IPS DF 4.7 (cell line): Measurements from ENCODE around the gene ZNF74.
"Not testable (repeated sequence)": the region's sequence is repeated elsewhere in the genome, so short reads cannot be mapped to it uniquely, and the experiment has no call there.

Experiments used
- DNase-seq: peaks from one replicate; pipeline ENCODE4 v3.0.0-alpha.2; 2013; ENCODE audit warnings: low spot score; ENCODE audit errors: extremely low read depth

Gene ZNF74

DNA sequence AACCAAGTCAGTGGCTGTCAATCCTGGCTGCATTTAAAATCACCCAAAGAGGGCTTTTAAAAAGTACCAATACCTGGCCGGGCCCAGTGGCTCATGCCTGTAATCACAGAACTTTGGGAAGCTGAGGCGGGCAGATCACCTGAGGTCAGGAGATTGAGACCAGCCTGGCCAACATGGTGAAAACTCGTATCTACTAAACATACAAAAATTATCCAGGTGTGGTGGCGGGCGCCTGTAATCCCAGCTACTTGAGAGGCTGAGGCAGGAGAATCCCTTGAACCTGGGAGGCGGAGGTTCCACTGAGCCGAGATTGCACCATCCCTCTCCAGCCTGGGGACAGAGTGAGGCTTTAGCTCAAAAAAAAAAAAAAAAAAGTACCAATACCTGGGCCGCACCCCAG, 17.7 kb upstream of the ZNF74 start:
- not testable (repeated sequence) for DNase-seq

DNA sequence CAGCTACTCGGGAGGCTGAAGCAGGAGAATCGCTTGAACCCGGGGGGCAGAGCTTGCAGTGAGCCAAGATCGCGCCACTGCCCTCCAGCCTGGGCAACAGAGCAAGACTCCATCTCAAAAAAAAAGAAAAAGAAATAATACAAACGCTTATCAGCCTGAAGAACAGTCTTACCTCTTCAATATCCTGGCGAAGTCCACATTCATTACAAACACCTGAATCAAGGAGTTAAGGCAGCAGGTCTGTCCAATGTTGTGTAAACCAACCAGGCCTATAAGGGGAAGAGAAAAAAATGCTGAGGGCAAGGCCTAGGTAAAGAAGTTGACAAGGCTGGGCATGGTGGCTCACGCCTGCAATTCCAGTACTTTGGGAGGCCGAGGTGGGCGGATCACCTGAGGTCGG, 17.0 kb upstream of the ZNF74 start:
- not testable (repeated sequence) for DNase-seq

DNA sequence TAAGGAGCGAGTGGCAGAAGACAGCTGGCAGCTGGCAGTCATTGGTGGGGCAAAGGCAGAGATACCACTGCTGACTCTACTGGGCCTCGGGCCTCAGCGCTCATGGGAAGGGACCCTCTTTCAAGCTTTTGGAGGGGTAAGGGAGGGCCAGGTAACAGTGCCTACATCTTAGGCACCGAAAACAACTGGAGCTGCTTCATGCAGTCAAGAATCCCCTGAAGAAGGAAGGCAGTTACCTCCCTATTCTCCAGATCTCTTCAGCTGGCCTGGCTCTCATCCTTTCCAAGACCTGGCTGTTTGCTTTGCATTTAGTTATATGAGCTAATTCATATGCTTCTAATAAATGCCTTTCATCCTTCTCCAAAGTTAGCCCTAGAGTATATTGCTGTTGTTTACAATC, 15.8 kb upstream of the ZNF74 start:
- no peak for DNase-seq

DNA sequence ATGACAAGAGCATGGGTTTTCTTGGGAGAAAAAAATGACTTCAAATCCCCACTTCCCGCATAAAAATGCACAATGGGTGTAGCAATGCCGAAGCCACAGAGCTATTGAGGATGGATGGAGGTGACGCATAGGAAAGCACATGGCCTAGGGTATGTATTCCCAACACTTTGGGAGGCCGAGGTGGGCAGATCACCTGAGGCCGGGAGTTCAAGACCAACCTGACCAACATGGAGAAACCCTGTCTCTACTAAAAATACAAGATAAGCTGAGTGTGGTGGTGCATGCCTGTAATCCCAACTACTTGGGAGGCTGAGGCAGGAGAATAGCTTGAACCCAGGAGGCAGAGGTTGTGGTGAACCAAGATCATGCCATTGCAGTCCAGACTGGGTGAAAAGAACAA, 15.3 kb upstream of the ZNF74 start:
- DNase-seq: not testable (repeated sequence)

DNA sequence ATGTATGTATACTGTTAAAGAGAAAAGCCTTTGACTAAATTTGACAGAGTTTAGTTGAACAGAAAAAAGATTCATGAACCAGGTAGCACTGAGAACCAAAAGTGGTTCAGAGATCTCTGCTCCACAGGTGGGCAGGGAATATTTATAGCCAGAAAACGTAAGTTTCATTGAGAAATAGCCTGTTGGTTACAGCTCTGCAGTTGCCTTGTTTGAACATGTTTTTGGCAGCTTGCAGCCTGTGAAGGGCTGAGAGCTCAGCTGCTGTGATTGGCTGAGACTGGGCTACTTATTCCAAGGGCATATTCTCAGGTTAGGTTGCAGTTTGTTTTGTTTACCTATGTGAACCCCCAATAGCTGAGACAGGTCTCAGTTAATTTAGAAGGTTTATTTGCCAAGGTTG, 13.5 kb upstream of the ZNF74 start:
- no peak for DNase-seq

GRCh38 chr22:20383538-20383937, 10.4 kb upstream of the ZNF74 start:
- DNase-seq: no peak

DNA sequence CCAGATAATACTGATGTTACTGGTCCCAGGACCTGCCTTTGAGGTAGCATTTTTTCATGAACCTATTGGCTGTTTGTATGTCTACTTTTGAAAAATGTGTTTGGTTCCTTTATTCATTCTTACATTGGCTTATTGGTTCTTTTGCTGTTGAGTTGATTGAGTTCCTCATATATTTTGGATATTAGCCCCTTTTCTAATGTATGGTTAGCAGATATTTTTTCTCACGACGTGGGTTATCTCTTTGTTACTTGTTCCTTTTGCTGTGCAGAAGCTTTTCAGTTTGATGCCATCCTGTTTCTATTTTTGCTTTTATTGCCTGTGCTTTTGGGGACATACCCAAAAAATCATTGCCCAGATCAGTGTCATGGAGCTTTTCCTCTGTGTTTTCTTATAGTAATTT, 9.8 kb upstream of the ZNF74 start:
- DNase-seq: no peak

DNA sequence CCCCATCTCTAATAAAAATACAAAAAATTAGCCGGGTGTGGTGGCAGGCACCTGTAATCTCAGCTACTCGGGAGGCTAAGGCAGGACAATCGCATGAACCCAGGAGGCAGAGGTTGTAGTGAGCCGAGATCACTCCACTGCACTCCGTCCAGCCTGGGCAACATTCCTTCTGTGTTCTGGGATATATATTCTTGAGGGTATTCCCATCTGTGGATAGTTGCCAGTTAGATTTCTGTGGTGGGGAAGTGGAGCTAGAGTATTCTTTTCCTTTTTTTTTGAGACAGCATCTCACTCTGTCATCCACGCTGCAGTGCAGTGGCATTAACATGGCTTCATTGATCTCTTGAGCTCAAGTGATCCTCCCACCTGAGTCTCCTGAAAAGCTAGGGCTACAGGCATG, 9.1 kb upstream of the ZNF74 start:
- no peak for DNase-seq

- no peak for DNase-seq
These were observed 7.6 kb upstream of the ZNF74 start for GRCh38 chr22:20386336-20386735.

DNA sequence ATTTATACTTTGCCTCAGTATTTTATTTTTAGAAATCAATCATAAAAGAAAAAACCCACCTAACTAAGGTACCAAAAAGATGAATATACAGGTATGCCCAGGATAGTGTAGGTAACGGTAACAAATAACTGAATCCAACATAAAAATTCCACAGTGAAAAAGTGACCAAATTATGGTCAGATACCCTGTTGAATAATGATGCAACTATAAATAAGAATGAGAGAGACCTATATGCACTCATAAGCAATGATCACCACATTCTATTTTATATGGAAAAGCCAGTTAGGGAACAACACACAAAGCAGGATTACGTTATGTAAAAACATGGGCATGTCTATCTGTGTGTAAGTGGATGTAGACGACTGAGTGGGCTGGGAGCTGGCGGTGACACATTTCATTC, 7.0 kb upstream of the ZNF74 start:
- DNase-seq: no peak

GRCh38 chr22:20388200-20388599, 5.8 kb upstream of the ZNF74 start:
- no peak for DNase-seq

DNA sequence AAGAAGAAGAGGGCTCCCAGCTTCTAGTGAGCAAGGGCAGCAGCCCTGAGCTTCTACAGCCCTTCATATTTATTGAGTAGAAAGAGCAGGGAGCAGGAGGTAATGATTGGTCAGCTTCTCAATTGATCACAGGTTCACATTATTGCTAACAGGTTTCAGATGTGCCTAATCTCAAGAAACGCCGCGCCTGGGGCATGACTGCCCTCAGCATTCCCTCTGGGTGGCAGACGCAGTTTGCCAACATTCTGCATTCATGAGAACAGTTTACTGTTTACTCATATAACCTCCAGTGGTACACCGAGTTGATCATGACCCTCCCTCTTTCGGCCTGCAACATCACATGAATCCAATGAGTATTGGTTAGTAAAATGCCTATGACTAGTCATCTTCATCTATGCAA, 4.7 kb upstream of the ZNF74 start:
- no peak for DNase-seq

DNA sequence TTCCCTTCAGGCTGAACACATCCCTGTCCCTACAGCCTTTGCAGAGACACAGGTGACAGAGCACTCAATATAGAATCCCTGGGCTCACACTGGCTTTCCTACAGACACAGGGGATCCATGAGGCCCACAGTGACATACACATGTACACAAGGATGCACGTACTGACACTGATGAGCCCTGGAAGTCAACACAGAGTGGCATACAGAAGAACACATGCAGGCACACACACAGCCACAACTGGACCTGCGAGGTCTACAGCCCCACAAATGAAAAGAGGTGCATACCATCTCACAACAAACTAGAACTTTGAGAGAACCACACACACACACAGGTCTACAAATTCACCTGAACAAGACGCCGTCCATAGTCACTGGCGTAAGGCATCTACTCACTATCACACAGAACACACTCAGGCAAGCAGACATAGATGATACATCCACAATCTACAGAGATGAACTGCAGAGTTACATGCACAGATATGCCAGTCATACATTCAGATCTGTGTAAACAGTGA, 3.5 kb upstream of the ZNF74 start:
- no peak for DNase-seq

GRCh38 chr22:20391222-20391621, 2.7 kb upstream of the ZNF74 start:
- no peak for DNase-seq

DNA sequence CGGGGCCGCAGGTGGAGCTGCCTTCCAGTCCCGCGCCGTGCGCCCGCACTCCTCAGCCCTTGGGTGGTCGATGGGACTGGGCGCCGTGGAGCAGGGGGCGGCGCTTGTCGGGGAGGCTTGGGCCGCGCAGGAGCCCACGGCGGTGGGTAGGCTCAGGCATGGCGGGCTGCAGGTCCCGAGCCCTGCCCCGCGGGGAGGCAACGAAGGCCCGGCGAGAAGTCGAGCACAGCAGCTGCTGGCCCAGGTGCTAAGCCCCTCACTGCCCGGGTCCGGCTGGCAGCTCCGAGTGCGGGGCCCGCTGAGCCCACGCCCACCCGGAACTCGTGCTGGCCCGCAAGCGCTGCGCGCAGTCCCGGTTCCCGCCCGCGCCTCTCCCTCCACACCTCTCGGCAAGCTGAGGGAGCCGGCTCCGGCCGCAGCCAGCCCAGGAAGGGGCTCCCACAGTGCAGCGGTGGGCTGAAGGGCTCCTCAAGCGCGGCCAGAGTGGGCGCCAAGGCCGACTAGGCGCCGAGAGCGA, 1.5 kb upstream of the ZNF74 start:
- not testable (repeated sequence) for DNase-seq

GRCh38 chr22:20392983-20393704, 807 bp upstream of the ZNF74 start:
- DNase-seq: no peak

DNA sequence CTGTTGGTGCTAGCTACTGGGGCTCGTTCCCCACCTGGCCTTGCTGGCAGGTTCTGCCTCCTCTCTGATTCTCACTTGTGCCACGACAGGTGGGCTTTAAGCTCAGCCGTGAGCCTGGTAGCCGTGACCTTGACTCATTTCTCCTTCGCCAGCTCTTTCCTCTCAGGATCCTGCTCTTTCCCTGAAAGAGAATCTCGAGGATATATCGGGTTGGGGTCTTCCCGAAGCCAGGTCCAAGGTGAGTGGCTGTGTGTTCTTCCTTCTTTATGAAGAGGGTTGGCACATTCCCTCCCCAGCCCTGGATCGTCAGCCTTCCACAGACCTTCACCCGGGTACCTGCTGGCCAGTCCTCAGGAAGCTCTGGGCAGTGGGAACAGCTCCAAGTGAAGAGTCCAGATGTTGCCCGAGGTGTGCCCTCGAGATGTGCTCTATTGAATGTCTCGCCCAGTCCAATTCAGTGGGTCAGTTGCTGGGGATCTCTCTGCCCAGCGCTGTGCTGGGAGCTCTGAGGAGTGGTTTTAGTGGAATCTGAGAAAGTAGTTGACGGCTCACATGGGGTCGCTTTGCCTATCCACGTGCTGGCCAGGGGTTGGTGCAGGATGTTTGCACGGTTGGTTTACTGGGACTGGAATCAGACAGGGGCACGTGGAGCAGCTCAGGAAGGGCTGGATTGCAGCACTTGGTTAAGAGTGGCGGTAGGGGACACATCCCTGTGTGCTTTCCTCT, 1.4 kb downstream of the ZNF74 start:
- no peak for DNase-seq

- no peak for DNase-seq
These were observed 1.9 kb downstream of the ZNF74 start for GRCh38 chr22:20395907-20396287.

DNA sequence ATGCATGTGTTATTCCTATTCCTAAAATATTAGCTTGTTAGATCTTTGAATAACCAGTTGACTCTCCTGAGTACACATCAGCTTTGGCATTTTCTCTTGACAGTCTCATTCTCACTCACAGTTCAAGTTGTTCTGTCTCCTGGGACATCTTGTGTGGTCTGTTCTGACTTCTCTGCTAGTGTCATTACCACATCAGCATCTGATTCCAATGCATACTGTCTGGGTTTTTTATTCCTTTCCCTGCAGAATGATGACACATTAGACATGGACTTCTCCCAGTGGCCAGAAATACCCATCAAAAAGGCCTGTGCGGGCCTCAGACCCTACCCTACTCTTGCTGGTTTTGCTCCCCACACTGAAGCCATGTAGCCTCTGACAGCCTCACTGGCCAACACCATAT, 2.7 kb downstream of the ZNF74 start:
- no peak for DNase-seq

DNA sequence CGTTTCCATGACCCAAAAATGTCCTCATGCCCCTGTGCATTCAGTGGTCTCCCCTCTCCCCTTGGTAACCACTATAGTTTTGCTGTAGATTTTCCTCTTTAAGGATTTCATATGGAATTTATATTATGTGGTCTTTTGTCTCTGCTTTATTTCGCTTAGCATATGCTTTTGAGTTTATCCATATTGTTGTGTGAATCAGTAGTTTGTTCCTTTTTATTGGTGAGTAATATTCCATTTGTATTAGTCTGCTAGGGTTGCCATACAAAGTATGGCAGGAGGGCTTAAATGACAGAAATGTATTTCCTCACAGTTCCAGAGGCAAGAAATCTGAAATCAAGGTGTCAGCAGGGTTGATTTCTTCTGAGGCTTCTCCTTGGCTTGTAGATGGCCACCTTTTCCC, 3.5 kb downstream of the ZNF74 start:
- DNase-seq: no peak

DNA sequence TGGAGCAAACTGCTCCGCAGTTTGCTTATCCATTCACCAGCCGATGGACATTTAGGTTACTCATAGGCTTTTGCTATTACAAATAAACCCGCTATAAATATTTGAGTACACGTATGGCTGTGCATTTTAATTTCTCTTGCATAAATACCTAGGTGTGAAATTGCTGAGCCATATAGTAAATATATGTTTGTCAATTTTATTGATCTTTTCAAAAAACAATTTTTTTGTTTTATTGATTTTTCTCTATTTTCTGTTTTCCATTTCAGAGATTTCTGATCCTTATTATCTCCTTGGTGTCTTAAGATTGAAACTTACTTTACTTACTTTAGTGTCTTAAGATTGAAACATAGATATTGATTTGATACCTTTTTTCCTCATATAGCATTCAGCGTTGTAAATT, 4.5 kb downstream of the ZNF74 start:
- DNase-seq: no peak

- DNase-seq: no peak
These were observed 6.1 kb downstream of the ZNF74 start for GRCh38 chr22:20399866-20400605.
